Endothelial cell of umbilical vein (primary cell): ENCODE measurements around the gene DAB2IP. TPM values are rescaled to one million over a fixed set of nuclear protein-coding genes. Genes with fewer than 3 reads are reported as not detected.

Source experiments
- BruUV-seq: library from RNA; stranded (reverse); fragments of 400-500 nt; replicated peaks from 2 replicates; lab custom pipeline; 2021; lab: Mats Ljungman, UMichigan
- CTCF ChIA-PET: fragments of 300-600, 350-600 bp; sonication (Branson Sonifier 250); formaldehyde crosslinking; loops from one replicate; lab custom pipeline; 2021; ENCODE audit warnings: antibody characterized with exemption, inconsistent platforms; lab: Charles Lee
- POLR2A ChIA-PET: fragments of 300-600, 350-600 bp; sonication (Branson Sonifier 250); formaldehyde crosslinking; loops from one replicate; lab custom pipeline; 2021; ENCODE audit warnings: antibody characterized with exemption, inconsistent platforms; lab: Charles Lee
- DNase-seq: peaks from one replicate; pipeline ENCODE4 v3.0.0-alpha.2; 2011; ENCODE audit warnings: low read depth, low spot score
- FAIRE-seq: peaks from 2 replicates; lab custom pipeline; 2011; peaks lifted over from hg19 to GRCh38; lab: Jason Lieb, UNC
- H2AFZ ChIP-seq: 2 replicates; pipeline ENCODE4 v1.6.0; 2012; ENCODE audit warnings: low read depth, low read length, control low read depth, inconsistent platforms
- H3K27ac ChIP-seq: 2 replicates; pipeline ENCODE4 v1.5.1; 2011; ENCODE audit warnings: low read depth, mild to moderate bottlenecking, control low read depth, low read length, moderate library complexity; ENCODE audit not compliant: insufficient read depth
- H3K27me3 ChIP-seq, 2 experiments: 2 replicates each; pipeline versions ENCODE4 v1.6.0 to v1.6.1; 2011; ENCODE audit warnings: low read length in 2 of 2, mixed read lengths in 1 of 2; ENCODE audit not compliant: control insufficient read depth in 2 of 2, insufficient read depth in 2 of 2
- H3K36me3 ChIP-seq, 2 experiments: 2 replicates in 1 of 2; 3 replicates in 1 of 2; pipeline ENCODE4 v1.5.1; 2011; ENCODE audit warnings: low read length in 2 of 2, mild to moderate bottlenecking in 1 of 2, moderate library complexity in 1 of 2; ENCODE audit not compliant: control insufficient read depth in 2 of 2, insufficient read depth in 2 of 2; ENCODE audit errors: extremely low read depth in 1 of 2
- H3K4me1 ChIP-seq: 3 replicates; pipeline ENCODE4 v1.5.1; 2011; ENCODE audit warnings: mild to moderate bottlenecking, low read length; ENCODE audit not compliant: control insufficient read depth, insufficient read depth; ENCODE audit errors: extremely low read depth
- H3K4me2 ChIP-seq: 2 replicates; pipeline ENCODE4 v1.6.1; 2011; ENCODE audit warnings: low read length, control low read depth, mixed read lengths; ENCODE audit not compliant: insufficient read depth
- H3K4me3 ChIP-seq, 3 experiments: fragments of 200-600 bp in 1 of 3; sonication (generic), shearing (Covaris generic) in 1 of 3; replicated peaks in 1 of 3; 2 replicates each; pipeline ENCODE4 v1.5.1; 2011 to 2016; ENCODE audit warnings: control low read depth in 3 of 3, low read length in 3 of 3, mild to moderate bottlenecking in 2 of 3, inconsistent platforms in 1 of 3, low read depth in 1 of 3, moderate library complexity in 1 of 3; ENCODE audit not compliant: insufficient read depth in 1 of 3
- H3K79me2 ChIP-seq: 2 replicates; pipeline ENCODE4 v1.6.0; 2012; ENCODE audit warnings: low read length, inconsistent platforms; ENCODE audit not compliant: control insufficient read depth, insufficient read depth
- H3K9ac ChIP-seq: replicated peaks from 2 replicates; pipeline ENCODE3; 2011; ENCODE audit warnings: low read length, control low read depth; ENCODE audit not compliant: insufficient read depth; ENCODE audit errors: extremely low read depth
- H3K9me1 ChIP-seq: replicated peaks from 3 replicates; pipeline ENCODE4 v1.6.0; 2011; ENCODE audit warnings: mild to moderate bottlenecking, low read length; ENCODE audit not compliant: control insufficient read depth, insufficient read depth; ENCODE audit errors: extremely low read depth
- H3K9me3 ChIP-seq: replicated peaks from 2 replicates; pipeline ENCODE4 v1.5.1; 2012; ENCODE audit warnings: low read length, inconsistent platforms; ENCODE audit not compliant: control insufficient read depth, insufficient read depth
- H4K20me1 ChIP-seq: replicated peaks from 2 replicates; pipeline ENCODE3; 2011; ENCODE audit warnings: mild to moderate bottlenecking, low read length; ENCODE audit not compliant: control insufficient read depth, insufficient read depth; ENCODE audit errors: extremely low read depth
- CTCF ChIP-seq, 2 donors: IDR thresholded peaks; 1 replicate in 1 of 2; 2 replicates in 1 of 2; pipeline ENCODE4 v1.5.1; 2011; ENCODE audit warnings: low read length in 2 of 2, mild to moderate bottlenecking in 2 of 2, moderate library complexity in 2 of 2, control low read depth in 1 of 2, inconsistent platforms in 1 of 2, low read depth in 1 of 2; ENCODE audit not compliant: insufficient read depth in 1 of 2; ENCODE audit errors: extremely low read depth in 1 of 2
- GATA2 ChIP-seq: IDR thresholded peaks from 2 replicates; pipeline ENCODE4 v1.7.0; 2011; ENCODE audit warnings: low read depth, mild to moderate bottlenecking, moderate library complexity, mixed read lengths, low read length; ENCODE audit not compliant: insufficient read length, insufficient read depth
- JUN ChIP-seq: IDR thresholded peaks from 2 replicates; pipeline ENCODE4 v1.6.1; 2011; ENCODE audit warnings: borderline replicate concordance, low read depth; ENCODE audit not compliant: insufficient read length, insufficient read depth
- MYC ChIP-seq: IDR thresholded peaks from one replicate; pipeline ENCODE4 v1.6.1; 2011; ENCODE audit warnings: mild to moderate bottlenecking, low read depth, low read length
- POLR2A ChIP-seq: IDR thresholded peaks from 2 replicates; pipeline ENCODE4 v1.6.1; 2012; ENCODE audit warnings: low read depth, mild to moderate bottlenecking, control low read depth, low read length
- dilution Hi-C: fragments of 300-500 bp; cut with MboI; formaldehyde crosslinking; loops from one replicate; pipeline ENCODE4 v1.15.0; 2019; ENCODE audit warnings: low sequenced_read_pairs; ENCODE audit not compliant: extremely low pct_ligation_motif_present
- intact Hi-C: fragments of 100-400 bp; cut with micrococcal nuclease; formaldehyde crosslinking; loops from one replicate; pipeline ENCODE4 v1.10.0; 2022
- polyA plus RNA-seq, 4 experiments: library from polyadenylated mRNA; depleted of rRNA in 3 of 4; stranded (reverse) in 3 of 4; unstranded in 1 of 4; fragments of >200 nt; gene quantifications; 2 replicates each; pipeline versions ENCODE4 v1.2.1 to v1.2.3, GENCODE V29; 2011 to 2012; ENCODE audit warnings: missing spikeins in 1 of 4
- total RNA-seq: library from RNA; stranded (reverse); gene quantifications from 2 replicates; pipeline ENCODE4 v1.2.3, GENCODE V29; 2021

DAB2IP gene
- total and polyA plus RNA-seq, 2 donors (not counting 3 experiments of a cell fraction or from before 2014, with no cell fraction given): 29.2 to 53.6 TPM

GRCh38 chr9:121678501-121679022, 27.1 kb downstream of the DAB2IP start:
- FAIRE-seq (no peak), DNase-seq (no peak)
- no peaks in the 10 kb centered on the region for H3K79me2 ChIP-seq
- H3K9me1 ChIP-seq: no peaks in the 10 kb centered on the region
- H3K4me3 ChIP-seq: no peak overlapping the region
- ChIA-PET CTCF (interaction anchor here (1.1 to 7.1 kb wide), 3 partner anchors 21 to 132 kb away, joined by 3 to 88 read pairs (median 8); no protein-coding TSS in a partner anchor), POLR2A (interaction anchor here (0.7 kb wide), 1 partner anchor 193 kb away, joined by 6 read pairs; no protein-coding TSS in a partner anchor)
- H3K27ac ChIP-seq: no peak overlapping the region
- no peak overlapping the region for H3K4me2 ChIP-seq
- no peaks in the 10 kb centered on the region for H3K27me3 ChIP-seq
- H3K36me3 ChIP-seq: peaks cover 0 to 15% of the 10 kb centered on the region in 2 experiments
- H3K4me1 ChIP-seq: no peaks in the 10 kb centered on the region
- H3K9ac ChIP-seq: no peak overlapping the region
- H4K20me1 ChIP-seq: no peaks in the 10 kb centered on the region
- no TSS peak for BruUV-seq
- intact Hi-C loops (no loop called here), dilution Hi-C loops (no loop called here)
- no peak overlapping the region for H2AFZ ChIP-seq
- no peaks in the 10 kb centered on the region for H3K9me3 ChIP-seq
- TF ChIP-seq JUN: no peak
- TF ChIP-seq GATA2: no peak

DNA sequence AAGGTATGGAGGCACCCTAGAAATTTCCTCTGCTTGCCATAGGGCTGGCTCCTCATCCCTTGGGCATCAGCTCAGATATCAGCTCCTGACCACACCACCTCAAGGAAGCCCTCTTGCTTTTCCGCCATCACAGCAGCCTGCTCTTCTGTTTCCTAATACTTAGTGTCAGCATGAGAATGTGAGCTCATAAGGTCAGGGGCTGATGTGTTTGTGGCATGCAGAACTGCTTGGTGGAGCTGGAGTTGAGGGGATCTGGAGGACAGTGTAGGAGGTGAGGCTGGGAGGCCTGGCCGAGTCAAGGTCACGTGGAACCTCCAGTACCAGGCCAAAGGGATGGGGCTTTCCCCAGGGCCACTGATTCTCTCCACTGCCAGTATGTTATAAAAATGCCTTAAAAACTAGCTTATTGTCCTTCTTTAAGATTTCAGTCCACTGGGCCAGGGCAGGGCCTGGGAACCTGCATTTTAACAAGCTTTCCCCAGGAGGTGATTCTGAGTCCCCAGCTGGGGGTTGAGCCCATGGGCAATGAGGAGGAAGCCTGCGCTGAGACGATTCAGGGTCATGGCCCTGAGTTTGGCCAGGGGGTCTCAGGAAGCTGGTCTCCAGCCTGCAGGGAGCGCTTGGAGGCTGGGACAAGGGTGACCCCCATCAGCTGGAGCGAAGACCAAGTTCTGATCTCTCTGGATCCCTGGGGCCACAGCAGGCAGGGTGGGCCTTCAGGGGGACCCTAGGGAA, 28.6 kb downstream of the DAB2IP start:
- intact Hi-C loops (no loop called here), dilution Hi-C loops (no loop called here)
- Histone ChIP-seq H3K4me2 (no peak overlapping the region), H3K9ac (no peak overlapping the region), H3K36me3 (peaks cover 0 to 15% of the 10 kb centered on the region in 2 experiments), H3K27me3 (no peaks in the 10 kb centered on the region), H3K4me1 (no peaks in the 10 kb centered on the region), H3K79me2 (no peaks in the 10 kb centered on the region), H4K20me1 (no peaks in the 10 kb centered on the region), H3K9me3 (no peaks in the 10 kb centered on the region), H3K27ac (no peak overlapping the region), H3K4me3 (no peak overlapping the region), H3K9me1 (no peaks in the 10 kb centered on the region), H2AFZ (no peak overlapping the region)
- no peak for TF ChIP-seq CTCF (IDR thresholded peaks at IDR 0.05; ENCODE audit: extremely low read depth in 1 of 2, insufficient read depth in 1 of 2, low read depth in 1 of 2, low read length in 2 of 2)
- TF ChIP-seq POLR2A: no peak
- no peak for TF ChIP-seq MYC
- BruUV-seq: no TSS peak
- ChIA-PET POLR2A (no interaction called here), CTCF (interaction anchor here (0.8 to 7.1 kb wide), 5 partner anchors 11 to 133 kb away, joined by 4 to 88 read pairs (median 5); no protein-coding TSS in a partner anchor)
- FAIRE-seq (no peak), DNase-seq (no peak)
